GM19099 (cell line): ENCODE results near the gene DPT.

Experiments used
- POLR2A ChIP-seq: IDR thresholded peaks from 3 replicates; pipeline ENCODE4 v1.6.1; 2011; ENCODE audit warnings: low read depth; ENCODE audit not compliant: insufficient read length; ENCODE audit errors: extremely low read depth

DPT gene

DNA sequence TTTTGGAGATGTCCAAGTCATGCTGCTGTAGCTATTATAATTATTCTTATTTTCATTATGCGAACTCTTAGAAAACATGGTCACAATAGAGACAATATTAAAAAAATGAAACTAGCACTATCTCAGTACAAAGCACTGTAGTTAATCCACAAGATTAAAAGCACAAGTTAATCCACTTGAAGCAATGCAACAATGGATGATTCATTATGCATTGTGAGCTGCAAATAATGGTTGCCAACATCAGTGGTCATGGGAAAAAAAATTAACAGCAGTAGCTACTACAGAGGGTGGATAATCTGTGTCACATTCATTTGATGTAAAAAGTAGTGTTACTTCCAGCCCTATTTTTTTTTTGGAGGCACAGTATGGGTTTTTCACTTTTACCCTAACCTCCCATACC lies 56.7 kb downstream of the DPT start:
- TF ChIP-seq POLR2A = no peak

GRCh38 chr1:168671782-168672181 lies 57.2 kb downstream of the DPT start:
- no peak for TF ChIP-seq POLR2A

GRCh38 chr1:168665975-168666374 lies 63.0 kb downstream of the DPT start:
- no peak for TF ChIP-seq POLR2A

- TF ChIP-seq POLR2A = no peak
Observed at GRCh38 chr1:168664069-168664834, 64.8 kb downstream of the DPT start.

GRCh38 chr1:168656485-168656884 lies 72.5 kb downstream of the DPT start:
- TF ChIP-seq POLR2A = no peak

DNA sequence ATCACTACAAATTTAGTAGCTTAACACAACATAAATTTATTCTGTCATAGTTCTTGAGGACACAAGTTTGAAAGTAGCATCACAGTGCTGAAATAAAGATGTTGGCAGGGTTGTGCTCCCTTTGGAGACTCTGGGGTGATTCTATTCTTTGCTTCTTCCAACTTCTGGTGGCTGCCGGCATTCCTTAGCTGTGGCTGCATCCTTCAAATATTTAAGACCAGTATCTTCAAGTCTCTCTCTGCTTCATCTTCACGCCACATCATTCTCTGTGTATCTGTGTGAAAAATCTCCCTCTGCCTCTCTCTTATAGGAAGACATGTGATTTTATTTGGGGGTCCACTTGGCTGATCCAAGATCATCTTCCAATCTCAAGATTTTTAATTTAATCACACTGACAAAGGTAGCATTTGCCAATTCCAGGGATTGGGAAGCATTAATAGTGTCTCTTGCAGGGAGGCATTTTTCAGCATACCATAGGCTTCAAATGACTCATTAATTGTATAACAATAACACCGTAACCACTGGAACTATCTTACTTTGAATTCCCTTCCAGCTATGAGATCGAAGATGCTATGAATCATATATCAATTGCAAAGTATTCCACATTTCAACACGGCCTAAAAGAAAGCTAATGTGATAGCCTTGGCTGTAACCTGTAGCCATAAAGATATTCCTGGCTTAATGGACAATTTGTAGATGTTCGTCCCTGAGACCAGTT lies 74.6 kb downstream of the DPT start:
- TF ChIP-seq POLR2A = no peak

DNA sequence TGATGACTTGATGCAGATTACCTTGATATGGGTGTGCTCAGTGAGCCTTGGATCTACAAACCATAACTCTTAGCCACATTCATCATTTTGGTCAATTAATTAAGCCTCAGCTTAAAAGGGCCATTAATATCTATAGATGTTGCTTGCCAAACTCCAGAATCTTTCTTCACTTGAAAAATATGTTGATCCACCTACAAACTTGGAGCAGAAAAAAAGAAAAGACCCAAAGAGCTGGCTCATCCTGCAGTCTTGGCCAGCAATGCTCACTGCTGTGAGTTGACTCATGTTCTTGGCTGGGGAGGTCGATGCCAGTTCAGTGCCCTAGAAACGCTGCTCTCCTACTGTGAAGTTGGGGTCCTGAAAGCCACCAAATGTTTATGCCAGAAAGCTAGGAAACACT lies 75.4 kb downstream of the DPT start:
- TF ChIP-seq POLR2A = no peak

GRCh38 chr1:168645721-168646120 lies 83.3 kb downstream of the DPT start:
- no peak for TF ChIP-seq POLR2A
